Astrocyte of the cerebellum (primary cell): ENCODE measurements around the gene KLRC3.

ENCODE experiments used
- DNase-seq: peaks from one replicate; pipeline ENCODE4 v3.0.0-alpha.2; 2011; ENCODE audit warnings: low read depth
- H3K4me3 ChIP-seq: 2 replicates; pipeline ENCODE4 v1.5.1; 2011; ENCODE audit warnings: mild to moderate bottlenecking, low read depth, low read length, moderate library complexity
- CTCF ChIP-seq: IDR thresholded peaks from 2 replicates; pipeline ENCODE4 v1.5.1; 2012; ENCODE audit warnings: low read length, low read depth, moderate library complexity, mild to moderate bottlenecking; ENCODE audit errors: missing control alignments
- in situ Hi-C: cut with HindIII; loops from 2 replicates; pipeline ENCODE4 v1.10.0; 2017; ENCODE audit warnings: low sequenced_read_pairs

KLRC3 gene

GRCh38 chr12:10365696-10366405, 54.5 kb downstream of the KLRC3 start:
- DNase-seq: no peak
- H3K4me3 ChIP-seq: peak overlapping the region; percentile 45
- in situ Hi-C loops: no loop called here
- TF ChIP-seq CTCF: peak; percentile 43

- in situ Hi-C loops: no loop called here
- TF ChIP-seq CTCF: no peak
Measured at GRCh38 chr12:10364815-10365622, 55.4 kb downstream of the KLRC3 start.

GRCh38 chr12:10363914-10364814, 56.2 kb downstream of the KLRC3 start:
- no peak for TF ChIP-seq CTCF
- H3K4me3 ChIP-seq: peak overlapping the region; percentile 45
- DNase-seq: no peak

More at GRCh38 chr12:10364815-10365622, 55.4 kb downstream of the KLRC3 start:
- peak overlapping the region; percentile 45 for H3K4me3 ChIP-seq
- DNase-seq: peak; percentile 82

GRCh38 chr12:10363658-10363913, 56.8 kb downstream of the KLRC3 start:
- no peak for DNase-seq
- no peak overlapping the region for H3K4me3 ChIP-seq
- TF ChIP-seq CTCF: no peak
- in situ Hi-C loops: no loop called here

More at GRCh38 chr12:10363914-10364814, 56.2 kb downstream of the KLRC3 start:
- in situ Hi-C loops: no loop called here

GRCh38 chr12:10362828-10363657, 57.4 kb downstream of the KLRC3 start:
- TF ChIP-seq CTCF: no peak
- no peak overlapping the region for H3K4me3 ChIP-seq
- in situ Hi-C loops: no loop called here
- no peak for DNase-seq
